ENCODE results near the gene KCNQ1. TPM values are rescaled to one million over a fixed set of nuclear protein-coding genes. Genes with fewer than 3 reads are reported as not detected.
"Not testable (repeated sequence)": the region's sequence is repeated elsewhere in the genome, so short reads cannot be mapped to it uniquely, and the experiment has no call there.

The KCNQ1 gene
- total and polyA plus RNA-seq, 2 donors, result 6.3 to 9.1 TPM

DNA sequence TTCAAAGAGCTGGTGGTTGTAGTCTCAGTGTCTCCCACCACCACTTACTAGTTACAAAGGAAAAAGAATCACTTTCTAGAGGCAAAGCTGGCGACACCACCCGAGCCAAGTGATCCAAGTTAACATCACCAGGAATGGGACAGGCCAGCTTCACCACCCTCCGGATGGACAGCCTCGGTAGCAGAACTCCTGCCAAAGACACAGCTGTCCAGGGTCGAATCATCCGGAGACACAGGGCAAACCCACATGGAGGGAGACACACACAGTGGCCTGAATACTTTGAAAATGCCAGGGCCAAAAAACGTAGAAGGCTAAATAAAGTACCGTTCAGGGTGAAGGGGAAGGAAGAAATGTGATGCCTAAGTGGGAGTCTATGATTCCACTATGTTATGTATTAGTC, 33.1 kb downstream of the KCNQ1 start:
- H3K4me3 ChIP-seq (ENCODE audit: low read depth, low read length), result no peak overlapping the region
- H3K36me3 ChIP-seq (ENCODE audit: insufficient read depth), result no peaks in the 10 kb centered on the region
- no peaks in the 10 kb centered on the region for H3K4me1 ChIP-seq (ENCODE audit: insufficient read depth)
- no peak overlapping the region for H3K27ac ChIP-seq (ENCODE audit: low read depth)
- WGBS, result 83% methylated on average over 8 of the region's 8 CpGs
- no peak for DNase-seq (ENCODE audit: extremely low spot score)

DNA sequence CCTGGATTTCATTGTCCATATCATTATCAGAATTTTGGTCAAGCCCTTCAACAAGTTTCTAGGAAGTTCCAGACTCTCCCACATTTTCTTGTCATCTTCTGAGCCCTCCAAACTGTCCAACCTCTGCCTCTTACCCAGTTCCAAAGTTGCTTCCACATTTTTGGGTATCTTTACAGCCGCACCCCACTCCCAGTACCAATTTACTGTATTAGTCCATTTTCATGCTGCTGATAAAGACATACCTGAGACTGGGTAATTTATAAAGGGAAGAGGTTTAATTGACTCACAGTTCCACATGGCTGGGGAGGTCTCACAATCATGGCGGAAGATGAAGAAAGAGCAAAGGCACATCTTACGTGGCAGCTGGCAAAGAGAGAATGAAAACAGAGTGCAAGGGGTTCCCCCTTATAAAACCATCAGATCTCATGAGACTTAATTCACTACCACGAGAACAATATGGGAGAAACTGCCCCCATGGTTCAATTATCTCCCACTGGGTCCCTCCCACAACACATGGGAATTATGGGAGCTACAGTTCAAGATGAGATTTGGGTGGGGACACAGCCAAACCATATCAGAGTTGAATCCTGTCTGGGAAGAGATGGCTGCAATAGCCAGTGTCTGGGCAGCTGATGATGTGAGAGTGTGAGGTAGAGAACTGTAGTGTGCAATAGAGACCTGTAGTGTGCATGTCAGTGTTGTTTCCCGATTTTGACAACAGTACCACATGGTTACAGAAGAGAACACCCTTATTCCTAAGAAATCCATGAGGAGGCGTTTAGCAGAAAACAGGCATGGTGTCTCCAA, 35.5 kb downstream of the KCNQ1 start:
- H3K27ac ChIP-seq (ENCODE audit: low read depth); H3K4me3 ChIP-seq (ENCODE audit: low read depth, low read length); DNase-seq (ENCODE audit: extremely low spot score); H3K4me1 ChIP-seq (ENCODE audit: insufficient read depth); H3K36me3 ChIP-seq (ENCODE audit: insufficient read depth): not testable (repeated sequence)
- 74% methylated on average over 6 of the region's 6 CpGs for WGBS

DNA sequence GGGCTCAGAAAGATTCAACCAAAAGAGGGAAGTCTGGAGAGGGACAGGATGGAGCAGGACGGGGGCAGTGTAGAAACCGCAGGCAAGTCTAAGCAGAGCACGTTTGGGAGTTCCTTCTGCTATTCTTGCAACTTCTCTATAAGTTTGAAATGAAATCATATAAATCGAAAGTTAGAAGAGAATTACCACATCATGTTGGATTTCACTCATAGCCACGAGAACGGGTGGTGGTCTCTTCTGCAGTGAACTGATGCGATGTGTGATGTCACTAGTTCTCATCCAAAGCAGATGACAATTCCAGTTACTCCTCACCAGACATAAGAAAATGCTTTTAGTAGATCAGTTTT, 36.0 kb downstream of the KCNQ1 start:
- no peak for DNase-seq (ENCODE audit: extremely low spot score)
- no peak overlapping the region for H3K27ac ChIP-seq (ENCODE audit: low read depth)
- 64% methylated on average over 7 of the region's 7 CpGs for WGBS
- no peaks in the 10 kb centered on the region for H3K36me3 ChIP-seq (ENCODE audit: insufficient read depth)
- H3K4me3 ChIP-seq (ENCODE audit: low read depth, low read length), result no peak overlapping the region
- no peaks in the 10 kb centered on the region for H3K4me1 ChIP-seq (ENCODE audit: insufficient read depth)

DNA sequence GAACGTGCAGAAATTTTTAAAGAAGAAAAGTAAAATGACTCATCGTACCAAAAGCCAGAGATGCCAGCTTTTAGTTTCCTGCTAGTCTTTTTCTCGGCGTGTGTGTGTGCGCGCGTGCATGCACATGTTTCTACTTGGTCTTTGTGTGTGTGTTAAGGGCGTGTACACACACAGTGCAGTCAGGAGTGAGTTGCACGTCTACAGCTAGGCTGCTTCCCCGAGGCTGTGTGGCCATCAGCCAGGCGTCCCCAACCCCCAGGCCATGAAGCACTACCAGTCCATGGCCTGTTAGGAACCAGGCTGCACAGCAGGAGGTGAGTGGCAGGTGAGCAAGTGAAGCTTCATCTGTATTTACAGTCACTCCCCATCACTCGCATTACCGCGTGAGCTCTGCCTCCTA, 36.4 kb downstream of the KCNQ1 start:
- Histone ChIP-seq H3K4me3 (ENCODE audit: low read depth, low read length) (no peak overlapping the region), H3K27ac (ENCODE audit: low read depth) (no peak overlapping the region), H3K4me1 (ENCODE audit: insufficient read depth) (no peaks in the 10 kb centered on the region), H3K36me3 (ENCODE audit: insufficient read depth) (no peaks in the 10 kb centered on the region)
- 67% methylated on average over 14 of the region's 14 CpGs for WGBS
- DNase-seq (ENCODE audit: extremely low spot score), result no peak

DNA sequence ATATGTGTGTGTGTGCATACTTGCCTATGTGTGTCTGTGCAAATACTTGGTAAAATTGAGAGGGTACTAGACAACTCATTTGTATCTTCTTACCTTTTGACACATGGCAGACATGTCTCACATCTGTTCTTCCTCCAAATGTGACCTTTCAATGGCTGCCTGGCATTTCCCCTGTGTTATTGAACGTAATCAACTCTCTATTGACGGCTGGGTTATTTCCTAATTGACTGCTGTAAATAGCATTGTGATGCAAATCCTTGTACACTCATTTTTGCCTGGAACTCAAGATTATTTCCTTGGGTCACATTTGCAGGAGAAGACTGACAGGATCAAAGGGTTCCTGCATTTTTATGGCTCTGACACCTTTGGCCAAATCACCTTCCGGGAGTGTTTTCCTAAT, 37.4 kb downstream of the KCNQ1 start:
- H3K4me3 ChIP-seq (ENCODE audit: low read depth, low read length), result no peak overlapping the region
- 54% methylated on average over 3 of the region's 3 CpGs for WGBS
- no peaks in the 10 kb centered on the region for H3K4me1 ChIP-seq (ENCODE audit: insufficient read depth)
- no peaks in the 10 kb centered on the region for H3K36me3 ChIP-seq (ENCODE audit: insufficient read depth)
- no peak for DNase-seq (ENCODE audit: extremely low spot score)
- H3K27ac ChIP-seq (ENCODE audit: low read depth), result no peak overlapping the region

DNA sequence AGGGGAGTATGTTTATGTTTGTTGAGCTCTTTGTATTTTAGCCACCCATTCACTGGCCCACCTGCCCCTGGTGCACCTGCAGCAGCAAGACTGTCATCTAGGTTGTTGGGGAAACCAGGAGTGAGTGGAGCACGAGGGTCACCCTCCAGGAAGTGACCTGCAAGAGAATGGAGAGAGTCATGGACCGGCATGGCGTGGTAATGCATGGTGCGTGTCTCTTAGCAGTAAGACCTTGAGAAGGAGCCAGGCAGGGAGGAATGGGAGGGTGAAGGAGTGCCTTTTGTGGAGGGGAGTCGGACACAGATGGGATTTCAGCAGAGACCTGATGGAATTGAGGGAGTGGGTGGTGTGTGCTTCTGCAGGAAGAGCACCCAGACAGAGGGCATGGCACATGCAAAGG, 37.9 kb downstream of the KCNQ1 start:
- WGBS, result 78% methylated on average over 5 of the region's 5 CpGs
- H3K4me1 ChIP-seq (ENCODE audit: insufficient read depth), result no peaks in the 10 kb centered on the region
- no peak for DNase-seq (ENCODE audit: extremely low spot score)
- H3K27ac ChIP-seq (ENCODE audit: low read depth), result no peak overlapping the region
- no peak overlapping the region for H3K4me3 ChIP-seq (ENCODE audit: low read depth, low read length)
- H3K36me3 ChIP-seq (ENCODE audit: insufficient read depth), result no peaks in the 10 kb centered on the region

DNA sequence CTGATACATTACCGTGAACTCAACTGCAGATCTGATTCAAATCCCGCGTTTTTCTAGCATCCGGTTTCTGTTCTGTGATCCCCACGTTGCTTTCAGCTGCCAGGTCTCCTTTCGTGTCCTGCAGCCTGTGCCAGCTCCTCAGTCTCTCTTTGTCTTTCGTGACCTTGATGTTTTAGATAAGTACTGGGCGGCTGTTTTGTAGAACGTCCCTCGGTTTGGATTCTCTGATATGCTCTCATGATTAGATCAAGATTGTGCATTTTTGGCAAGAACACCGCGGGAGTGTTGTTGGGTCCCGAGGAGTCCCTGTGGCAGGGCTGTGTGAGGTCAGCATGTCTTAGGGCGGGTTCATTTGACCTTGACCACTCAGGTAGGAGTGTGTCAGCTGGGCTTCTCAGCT, 38.6 kb downstream of the KCNQ1 start:
- Histone ChIP-seq H3K4me3 (ENCODE audit: low read depth, low read length) (no peak overlapping the region), H3K27ac (ENCODE audit: low read depth) (no peak overlapping the region), H3K4me1 (ENCODE audit: insufficient read depth) (no peaks in the 10 kb centered on the region), H3K36me3 (ENCODE audit: insufficient read depth) (no peaks in the 10 kb centered on the region)
- 31% methylated on average over 14 of the region's 14 CpGs for WGBS
- DNase-seq (ENCODE audit: extremely low spot score), result no peak

DNA sequence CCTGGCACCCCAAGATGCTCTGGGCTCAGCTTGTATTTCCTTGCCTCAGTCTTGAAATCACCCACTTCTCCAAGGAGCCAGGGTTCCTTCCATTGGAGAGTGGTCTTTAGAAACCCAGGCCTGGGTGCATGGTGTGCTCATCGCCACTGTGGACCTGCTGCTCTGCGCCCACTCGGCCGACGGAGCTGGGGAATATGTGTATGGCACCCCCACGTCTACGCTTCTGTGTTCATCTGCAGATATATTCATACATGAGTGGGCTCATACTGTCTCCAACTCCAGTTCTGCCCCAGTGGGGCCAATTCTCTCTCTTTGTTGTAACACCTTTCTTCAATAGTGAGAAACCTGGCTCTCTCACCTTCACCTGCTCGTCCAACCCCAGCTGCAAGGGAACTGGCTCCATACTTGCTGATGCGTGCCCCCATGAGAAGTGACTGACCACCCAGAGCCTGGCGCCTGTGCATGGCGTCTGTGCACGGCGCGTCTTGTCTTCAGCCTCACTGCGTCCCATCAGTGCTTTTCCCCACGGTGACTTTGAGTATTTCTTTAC, 39.8 kb downstream of the KCNQ1 start:
- Histone ChIP-seq H3K36me3 (ENCODE audit: insufficient read depth) (no peaks in the 10 kb centered on the region), H3K4me1 (ENCODE audit: insufficient read depth) (no peaks in the 10 kb centered on the region), H3K27ac (ENCODE audit: low read depth) (no peak overlapping the region), H3K4me3 (ENCODE audit: low read depth, low read length) (no peak overlapping the region)
- 93% methylated on average over 16 of the region's 16 CpGs for WGBS
- DNase-seq (ENCODE audit: extremely low spot score), result no peak

DNA sequence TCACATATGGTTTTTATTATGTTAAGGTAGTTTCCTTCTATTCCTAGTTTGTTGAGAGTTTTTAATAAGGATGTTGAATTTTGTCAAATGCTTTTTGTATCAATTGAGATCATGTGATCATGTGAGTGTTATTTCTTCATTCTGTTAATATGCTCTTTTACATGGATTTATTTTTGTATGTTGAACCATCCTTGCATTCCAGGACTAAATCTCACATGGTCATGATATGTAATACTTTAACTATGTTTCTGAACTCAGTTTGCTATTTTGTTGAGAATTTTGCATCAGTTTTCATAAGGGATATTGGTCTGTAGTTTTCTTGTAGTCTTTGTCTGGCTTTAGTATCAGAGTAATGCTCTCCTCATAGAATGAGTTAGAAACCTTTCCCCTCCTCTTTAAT, 43.2 kb downstream of the KCNQ1 start:
- Histone ChIP-seq H3K4me3 (ENCODE audit: low read depth, low read length) (no peak overlapping the region), H3K4me1 (ENCODE audit: insufficient read depth) (no peaks in the 10 kb centered on the region), H3K36me3 (ENCODE audit: insufficient read depth) (no peaks in the 10 kb centered on the region), H3K27ac (ENCODE audit: low read depth) (no peak overlapping the region)
- no peak for DNase-seq (ENCODE audit: extremely low spot score)

DNA sequence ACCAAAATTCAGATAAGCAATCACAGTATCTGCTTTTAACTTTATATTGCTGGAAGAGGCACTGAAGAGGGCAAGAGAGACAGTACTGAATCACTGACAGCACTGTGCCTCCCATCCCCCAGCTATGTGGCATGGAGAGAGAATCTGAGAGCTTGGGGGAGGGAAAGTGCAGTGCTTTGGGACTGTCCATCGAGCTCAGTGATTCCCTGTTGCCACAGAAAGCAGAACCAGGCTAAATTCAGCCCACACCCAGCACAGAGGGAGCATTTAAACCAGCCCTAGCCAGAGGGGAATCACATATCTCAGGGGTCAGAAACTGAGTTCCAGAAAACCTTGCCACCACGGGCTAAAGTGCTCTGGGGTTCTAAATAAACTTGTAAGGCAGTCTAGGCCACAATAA, 44.3 kb downstream of the KCNQ1 start:
- Histone ChIP-seq H3K4me3 (ENCODE audit: low read depth, low read length) (no peak overlapping the region), H3K36me3 (ENCODE audit: insufficient read depth) (no peaks in the 10 kb centered on the region), H3K4me1 (ENCODE audit: insufficient read depth) (no peaks in the 10 kb centered on the region), H3K27ac (ENCODE audit: low read depth) (no peak overlapping the region)
- 33% methylated on average over 2 of the region's 2 CpGs for WGBS
- DNase-seq (ENCODE audit: extremely low spot score), result no peak

DNA sequence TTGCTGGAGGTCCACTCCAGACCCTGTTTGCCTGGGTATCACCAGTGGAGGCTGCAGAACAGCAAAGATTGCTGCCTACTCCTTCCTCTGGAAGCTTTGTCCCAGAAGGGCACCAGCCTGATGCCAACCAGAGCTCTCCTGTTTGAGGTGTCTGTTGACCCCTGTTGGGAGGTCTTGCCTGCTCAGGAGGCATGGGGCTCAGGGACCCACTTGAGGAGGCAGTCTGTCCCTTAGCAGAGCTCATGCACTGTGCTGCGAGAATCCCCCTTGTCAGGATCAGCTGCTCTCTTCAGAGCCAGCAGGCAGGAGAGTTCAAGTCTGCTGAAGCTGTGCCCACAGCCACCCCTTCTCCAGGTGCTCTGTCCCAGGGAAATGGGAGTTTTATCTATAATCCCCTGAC, 53.1 kb downstream of the KCNQ1 start:
- not testable (repeated sequence) for DNase-seq (ENCODE audit: extremely low spot score); H3K4me3 ChIP-seq (ENCODE audit: low read depth, low read length); H3K27ac ChIP-seq (ENCODE audit: low read depth); H3K36me3 ChIP-seq (ENCODE audit: insufficient read depth); H3K4me1 ChIP-seq (ENCODE audit: insufficient read depth)
- WGBS, result 93% methylated on average over 1 of the region's 1 CpG

DNA sequence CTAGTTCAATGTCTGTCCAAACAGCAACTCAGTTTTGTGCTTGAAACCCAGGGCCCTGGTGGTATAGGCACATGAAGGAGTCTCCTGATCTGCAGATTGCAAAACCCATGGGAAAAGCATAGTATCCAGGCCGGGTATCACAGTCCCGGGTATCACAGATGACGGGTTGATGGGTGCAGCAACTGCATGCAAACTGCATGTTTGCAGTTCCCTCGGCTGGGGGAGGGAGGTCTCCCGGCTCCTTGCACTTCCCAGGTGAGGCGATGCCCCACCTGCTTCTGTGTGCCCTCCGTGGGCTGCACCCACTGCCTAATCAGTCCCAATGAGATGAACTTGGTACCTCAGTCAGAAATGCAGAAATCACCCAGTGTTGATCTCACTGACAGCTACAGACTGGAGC, 53.9 kb downstream of the KCNQ1 start:
- DNase-seq (ENCODE audit: extremely low spot score), result no peak
- no peak overlapping the region for H3K27ac ChIP-seq (ENCODE audit: low read depth)
- H3K4me1 ChIP-seq (ENCODE audit: insufficient read depth), result no peaks in the 10 kb centered on the region
- H3K36me3 ChIP-seq (ENCODE audit: insufficient read depth), result no peaks in the 10 kb centered on the region
- no peak overlapping the region for H3K4me3 ChIP-seq (ENCODE audit: low read depth, low read length)
- 83% methylated on average over 7 of the region's 7 CpGs for WGBS

DNA sequence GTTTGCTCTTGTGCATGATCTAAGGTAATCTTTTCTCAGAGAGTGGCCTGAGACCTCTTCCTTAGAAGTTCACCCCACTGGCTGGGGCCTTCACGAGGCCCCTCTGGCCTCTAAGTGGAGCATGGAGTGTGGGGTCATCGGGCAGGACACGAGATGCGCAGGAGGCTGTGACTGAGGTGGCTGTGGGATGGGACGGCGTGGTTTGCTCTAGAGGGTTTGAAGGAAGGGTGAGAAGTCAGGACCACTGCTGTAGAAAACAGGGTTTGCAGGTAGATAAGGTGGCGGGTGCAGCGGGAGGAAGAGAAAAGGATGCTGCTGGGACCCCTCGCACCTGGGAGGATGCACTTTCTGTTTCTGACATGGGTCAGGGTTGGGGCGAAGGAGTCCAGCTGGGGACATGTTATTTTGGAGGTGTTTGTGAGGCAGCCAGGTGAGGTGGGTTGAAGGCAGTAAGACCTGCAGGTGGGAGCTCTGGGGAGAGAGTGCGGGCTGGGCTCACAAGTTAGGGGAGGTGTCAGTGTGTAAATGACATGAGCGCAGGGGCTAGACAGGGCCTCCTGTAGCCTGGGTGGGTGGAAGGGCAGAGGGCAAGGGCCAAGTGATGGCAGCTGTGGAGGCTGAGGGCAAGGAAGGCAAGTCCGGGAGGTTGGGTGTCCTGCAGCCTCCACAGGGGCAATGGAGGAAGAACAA, 62.5 kb downstream of the KCNQ1 start:
- H3K36me3 ChIP-seq (ENCODE audit: insufficient read depth), result no peaks in the 10 kb centered on the region
- no peak overlapping the region for H3K27ac ChIP-seq (ENCODE audit: low read depth)
- no peak overlapping the region for H3K4me3 ChIP-seq (ENCODE audit: low read depth, low read length)
- DNase-seq (ENCODE audit: extremely low spot score), result no peak
- WGBS, result 84% methylated on average over 13 of the region's 13 CpGs
- no peaks in the 10 kb centered on the region for H3K4me1 ChIP-seq (ENCODE audit: insufficient read depth)

DNA sequence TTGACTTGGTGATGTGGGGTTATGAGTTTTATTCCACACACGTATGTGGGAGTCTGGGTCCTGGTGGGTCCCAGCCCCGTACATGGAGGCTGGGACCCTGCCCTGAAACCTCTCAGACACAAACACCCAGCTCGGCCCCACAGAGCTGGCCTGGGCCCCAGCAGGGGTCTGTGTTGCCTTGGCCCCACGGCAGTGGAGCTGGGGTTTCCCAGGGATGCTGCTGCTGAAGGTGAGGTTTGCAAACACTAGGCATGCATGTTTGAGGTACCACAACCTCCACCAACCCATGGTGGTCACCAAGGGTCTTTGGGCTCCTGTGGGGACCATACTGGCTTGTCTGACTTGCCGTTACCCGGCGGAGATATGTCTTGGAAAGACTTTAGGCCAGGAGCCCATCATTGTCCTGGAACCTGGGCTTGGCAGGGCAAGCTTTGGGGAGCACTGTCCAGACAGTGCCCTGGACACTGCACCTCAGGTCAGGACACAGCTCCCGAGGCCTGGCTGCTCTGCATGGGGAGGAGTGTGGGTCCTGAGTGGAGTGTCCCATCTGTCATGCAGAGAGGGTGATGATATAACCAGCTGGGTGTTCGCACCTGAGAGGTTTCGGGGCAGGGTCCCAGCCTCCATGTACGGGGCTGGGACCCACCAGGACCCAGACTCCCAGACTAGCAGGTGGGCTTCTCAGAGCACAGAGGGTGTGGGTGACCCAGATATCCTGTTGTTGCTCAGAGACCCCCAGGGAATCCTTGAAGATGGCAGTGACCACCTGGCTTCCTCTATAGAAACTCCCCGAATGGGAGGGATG, 63.3 kb downstream of the KCNQ1 start:
- no peak overlapping the region for H3K4me3 ChIP-seq (ENCODE audit: low read depth, low read length)
- no peak overlapping the region for H3K27ac ChIP-seq (ENCODE audit: low read depth)
- no peak for DNase-seq (ENCODE audit: extremely low spot score)
- no peaks in the 10 kb centered on the region for H3K36me3 ChIP-seq (ENCODE audit: insufficient read depth)
- no peaks in the 10 kb centered on the region for H3K4me1 ChIP-seq (ENCODE audit: insufficient read depth)
- WGBS, result 83% methylated on average over 12 of the region's 12 CpGs

Measured in urinary bladder (tissue), 4 donors.